GM18873 (cell line): ENCODE data around the gene STARD9.
A peak's percentile ranks its signal among the peaks of the same experiment; 100 is the strongest.
"Not testable (repeated sequence)": the region's sequence is repeated elsewhere in the genome, so short reads cannot be mapped to it uniquely, and the experiment has no call there.

Experiments
- ATAC-seq: cut with Tn5 transposase; IDR thresholded peaks from one replicate; pipeline ENCODE4 v1.9.1; 2021; ENCODE audit warnings: mild to moderate bottlenecking, moderate library complexity, moderate number of reproducible peaks; ENCODE audit not compliant: unreplicated experiment, low FRiP score

The STARD9 gene

GRCh38 chr15:42621996-42622925 lies 46.9 kb downstream of the STARD9 start:
- ATAC-seq = no peak

DNA sequence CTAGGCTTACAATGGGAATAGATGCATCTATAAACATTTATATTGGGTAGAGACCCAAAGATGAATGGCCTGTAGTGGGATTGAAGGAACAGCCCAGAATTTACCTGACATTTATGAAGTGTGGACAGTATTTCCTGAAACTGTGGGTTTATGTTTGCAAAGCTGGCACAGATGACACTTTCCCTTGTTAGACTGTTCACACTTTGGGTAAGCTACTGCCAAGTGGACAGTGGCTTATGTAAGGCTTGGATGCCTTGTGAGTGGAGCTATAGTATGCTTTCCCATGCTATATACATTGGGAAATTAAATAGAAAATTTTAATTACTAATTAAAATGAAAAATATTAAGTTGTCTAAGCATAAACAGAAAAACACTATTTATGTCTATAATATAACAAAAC lies 48.5 kb downstream of the STARD9 start:
- no peak for ATAC-seq

GRCh38 chr15:42627485-42627884 lies 52.1 kb downstream of the STARD9 start:
- ATAC-seq = no peak

GRCh38 chr15:42628761-42629160 lies 53.4 kb downstream of the STARD9 start:
- ATAC-seq = no peak

DNA sequence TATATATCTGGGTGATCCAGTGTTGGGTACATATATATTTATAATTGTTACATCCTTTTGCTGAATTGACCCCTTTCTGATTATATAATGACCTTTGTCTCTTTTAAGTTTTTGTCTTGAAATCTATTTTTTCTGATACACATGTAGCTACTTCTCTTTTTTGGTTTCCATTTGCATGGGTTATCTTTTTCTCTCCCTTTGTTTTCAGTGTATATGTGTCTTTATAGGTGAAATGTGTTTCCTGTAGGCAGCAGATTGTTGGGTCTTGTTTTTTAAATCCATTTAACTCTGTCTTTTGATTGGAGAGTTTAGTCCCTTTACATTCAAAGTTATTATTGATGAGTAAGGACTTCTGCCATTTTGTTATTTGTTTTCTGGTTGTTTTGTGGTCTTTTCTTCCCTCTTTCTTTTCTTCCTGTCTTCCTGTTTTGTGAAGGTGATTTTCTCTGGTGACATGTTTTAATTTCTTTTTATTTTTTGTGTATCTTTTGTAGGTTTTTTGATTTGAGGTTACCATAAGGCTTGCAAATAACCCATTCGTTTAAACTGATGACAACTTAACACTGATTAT lies 56.8 kb downstream of the STARD9 start:
- ATAC-seq = no peak

DNA sequence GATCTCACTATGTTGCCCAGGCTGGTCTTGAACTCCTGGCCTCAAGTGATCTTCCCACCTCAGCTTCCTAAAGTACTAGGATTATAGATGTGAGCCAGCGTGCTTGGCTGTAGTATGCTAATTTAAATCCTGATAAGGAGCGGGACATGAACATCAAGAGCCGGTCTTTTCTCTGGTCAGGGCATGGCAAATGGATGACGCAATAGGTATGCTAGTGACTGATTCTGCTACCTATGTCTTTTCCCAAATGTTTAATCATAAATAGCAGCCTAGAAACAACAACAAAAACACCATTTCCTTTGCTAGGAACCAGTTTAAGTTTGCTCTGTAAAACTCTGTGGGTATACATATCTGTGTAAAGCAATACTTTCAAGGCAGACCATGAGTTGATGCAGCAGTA lies 64.7 kb downstream of the STARD9 start:
- no peak for ATAC-seq

DNA sequence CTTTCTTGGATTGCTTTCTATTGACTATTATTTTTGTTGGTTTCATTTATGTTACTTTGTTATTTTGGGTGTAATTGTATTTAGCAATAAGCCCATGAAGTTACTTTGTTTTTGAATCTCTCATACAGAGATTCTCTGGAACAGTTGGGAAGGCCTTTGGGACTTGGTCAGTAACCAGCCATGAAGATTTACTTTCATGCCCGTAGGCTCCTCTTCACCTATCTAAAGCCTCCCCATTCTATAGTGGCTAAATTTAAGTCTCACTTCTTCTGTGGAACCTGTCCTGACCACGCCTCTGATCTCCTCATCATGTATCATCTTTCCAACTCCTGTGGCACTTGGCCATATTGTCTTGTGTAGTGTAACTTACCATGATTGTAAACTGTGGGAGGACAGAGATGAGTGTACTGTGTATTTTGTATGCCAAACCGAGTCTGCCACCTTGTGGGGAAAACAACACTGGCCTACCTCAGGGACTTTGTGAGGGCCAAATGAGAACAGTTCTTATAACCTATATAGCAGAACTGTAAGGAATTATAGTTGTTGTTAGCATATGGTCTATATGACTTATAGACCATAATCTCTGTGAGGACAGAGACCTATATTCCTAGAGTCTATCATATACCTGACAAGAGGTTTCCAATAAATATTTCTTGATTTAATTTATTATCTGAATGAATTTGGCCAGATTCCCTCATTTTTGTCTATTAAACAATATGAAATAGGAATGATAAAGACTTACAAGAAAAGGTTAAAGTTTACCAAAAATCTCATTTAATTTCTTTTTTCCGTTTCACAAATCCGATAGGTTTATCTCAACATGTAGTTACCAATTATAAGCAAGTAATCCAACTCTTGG lies 75.0 kb downstream of the STARD9 start:
- peak; percentile 66 for ATAC-seq

DNA sequence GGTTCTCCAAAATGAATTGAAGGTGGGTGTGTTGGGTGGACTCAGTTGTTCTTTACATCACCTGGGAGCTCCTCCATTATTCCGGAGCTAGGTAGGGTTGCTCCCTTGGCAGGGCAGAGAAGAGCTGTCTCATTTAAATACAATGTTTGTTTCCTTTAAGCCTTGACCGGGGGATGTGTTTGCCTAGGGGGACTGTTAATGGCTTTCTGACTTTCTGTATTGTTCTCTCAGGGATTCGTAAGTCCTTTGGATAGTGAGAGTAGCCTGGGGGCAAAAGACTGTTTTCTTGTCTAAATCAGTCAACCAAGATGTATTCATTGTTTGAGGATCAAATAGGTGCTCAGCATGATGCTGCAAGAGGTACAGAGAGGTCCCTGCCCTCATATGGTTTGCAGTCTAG lies 90.4 kb downstream of the STARD9 start:
- no peak for ATAC-seq

- no peak for ATAC-seq
These were observed 92.4 kb downstream of the STARD9 start for GRCh38 chr15:42667855-42668254.

DNA sequence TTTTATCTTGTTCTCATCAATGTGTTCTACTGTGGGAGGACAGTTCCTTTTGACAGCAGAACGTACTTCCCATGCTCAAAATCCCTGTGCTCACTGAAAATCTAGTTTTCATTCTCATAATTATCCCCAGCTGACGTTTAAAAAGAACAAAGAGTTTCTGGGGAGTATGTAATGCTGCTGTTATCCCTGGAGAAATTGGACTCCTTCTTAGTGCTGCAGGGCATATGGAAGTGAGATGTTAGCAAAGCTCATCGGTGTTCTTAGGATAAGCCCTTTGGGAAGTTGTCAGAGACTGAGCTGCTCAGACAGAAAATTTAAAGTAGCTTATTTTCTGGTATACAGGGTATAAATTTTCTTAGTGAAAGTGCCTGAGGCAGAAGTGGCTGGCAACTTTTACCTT lies 95.0 kb downstream of the STARD9 start:
- ATAC-seq = no peak

GRCh38 chr15:42672444-42672843 lies 97.0 kb downstream of the STARD9 start:
- ATAC-seq = no peak

DNA sequence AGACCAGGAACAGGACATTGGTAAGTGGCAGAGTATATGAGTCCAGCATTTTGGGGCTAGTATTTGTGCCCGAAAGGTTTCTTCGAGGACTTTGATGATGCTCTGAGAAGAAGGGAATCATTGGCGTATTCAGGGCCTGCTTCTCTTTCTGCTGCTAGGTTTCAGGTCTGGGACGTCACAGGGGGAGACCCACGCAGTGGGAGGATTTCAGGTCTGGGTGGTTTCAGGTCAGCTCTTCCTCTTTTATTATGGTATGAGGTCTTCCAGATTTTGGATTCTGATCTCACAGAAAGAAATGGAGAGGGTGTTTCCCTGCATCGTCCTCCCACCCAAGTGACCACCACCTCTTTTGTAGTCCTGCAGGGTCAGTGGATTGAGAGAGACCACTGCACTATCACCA lies 99.1 kb downstream of the STARD9 start:
- no peak for ATAC-seq

DNA sequence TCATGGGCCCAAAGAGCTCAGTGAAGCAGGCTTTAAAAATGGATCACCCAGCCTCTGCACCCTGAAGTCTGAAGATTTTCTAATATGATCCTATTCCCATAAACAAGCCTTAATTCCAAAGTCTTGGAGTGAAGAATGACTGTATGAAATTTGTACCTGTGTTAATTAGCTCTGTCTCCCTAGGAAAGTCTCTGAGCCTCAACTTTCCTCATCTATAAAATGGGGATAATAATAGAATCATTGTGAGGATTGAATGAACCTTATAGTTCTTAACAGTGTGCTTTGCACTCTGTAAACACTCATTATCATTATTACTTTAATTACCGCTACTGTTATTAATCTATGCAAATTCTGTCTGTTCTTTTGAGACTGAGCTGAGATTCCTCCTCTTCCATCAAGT lies 99.6 kb downstream of the STARD9 start:
- ATAC-seq = no peak

- ATAC-seq = no peak
These were observed 104.1 kb downstream of the STARD9 start for GRCh38 chr15:42679285-42680141.

- not testable (repeated sequence) for ATAC-seq
These were observed 104.7 kb downstream of the STARD9 start for GRCh38 chr15:42680142-42680482.

GRCh38 chr15:42681119-42681518 lies 105.7 kb downstream of the STARD9 start:
- no peak for ATAC-seq

GRCh38 chr15:42686281-42686680 lies 110.9 kb downstream of the STARD9 start:
- no peak for ATAC-seq

DNA sequence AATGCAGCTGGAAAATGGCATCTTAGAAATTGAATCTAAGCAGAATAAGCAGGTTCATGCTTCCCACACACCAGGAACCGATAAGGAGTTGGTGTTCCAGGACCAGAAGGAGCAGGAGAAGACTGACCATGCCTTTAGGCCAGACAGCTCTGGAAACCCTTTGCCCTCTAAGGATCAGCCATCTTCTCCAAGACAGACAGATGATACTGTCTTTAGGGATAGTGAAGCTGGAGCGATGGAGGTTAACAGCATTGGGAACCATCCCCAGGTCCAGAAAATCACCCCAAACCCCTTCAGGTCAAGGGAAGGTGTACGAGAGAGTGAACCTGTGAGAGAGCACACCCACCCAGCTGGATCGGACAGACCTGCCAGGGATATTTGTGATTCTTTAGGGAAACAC lies 112.3 kb downstream of the STARD9 start:
- no peak for ATAC-seq

DNA sequence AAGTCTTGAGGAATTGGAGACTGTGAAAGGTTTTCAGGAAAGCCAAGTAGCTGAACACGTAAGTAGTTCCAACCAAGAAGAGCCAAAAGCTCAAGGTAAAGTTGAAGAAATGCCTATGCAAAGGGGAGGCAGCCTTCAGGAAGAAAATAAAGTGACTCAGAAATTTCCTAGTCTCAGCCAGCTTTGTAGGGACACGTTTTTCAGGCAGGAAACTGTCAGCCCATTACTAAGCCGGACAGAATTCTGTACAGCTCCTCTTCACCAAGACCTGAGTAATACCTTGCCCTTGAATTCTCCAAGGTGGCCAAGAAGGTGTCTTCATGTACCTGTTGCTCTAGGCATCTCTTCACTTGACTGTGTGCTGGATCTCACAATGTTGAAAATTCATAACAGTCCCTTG lies 112.9 kb downstream of the STARD9 start:
- no peak for ATAC-seq

GRCh38 chr15:42691308-42691707 lies 115.9 kb downstream of the STARD9 start:
- ATAC-seq = no peak
